ENCODE data around the gene MAMLD1.

DNA sequence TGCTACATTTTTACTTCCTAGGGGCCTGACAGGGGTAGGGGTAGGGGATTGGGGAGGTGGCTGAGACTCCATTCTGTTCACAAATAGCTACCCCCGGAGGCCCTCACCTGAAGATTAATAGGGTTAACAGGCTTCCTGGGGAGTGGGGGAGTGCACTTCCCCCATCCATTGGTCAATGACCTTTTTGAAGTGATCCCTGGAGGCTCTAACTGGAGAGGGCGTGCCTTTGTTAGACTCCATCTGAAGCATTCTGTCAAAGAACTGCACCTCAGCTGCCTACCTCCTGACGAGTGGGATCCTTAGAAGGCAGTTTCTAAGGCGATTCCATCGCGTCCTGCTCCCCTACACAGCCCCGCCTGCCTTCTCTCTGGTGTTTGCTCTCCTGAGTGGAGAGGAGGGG lies 195.3 kb downstream of the MAMLD1 start:
- TF ChIP-seq, protein P1, sequence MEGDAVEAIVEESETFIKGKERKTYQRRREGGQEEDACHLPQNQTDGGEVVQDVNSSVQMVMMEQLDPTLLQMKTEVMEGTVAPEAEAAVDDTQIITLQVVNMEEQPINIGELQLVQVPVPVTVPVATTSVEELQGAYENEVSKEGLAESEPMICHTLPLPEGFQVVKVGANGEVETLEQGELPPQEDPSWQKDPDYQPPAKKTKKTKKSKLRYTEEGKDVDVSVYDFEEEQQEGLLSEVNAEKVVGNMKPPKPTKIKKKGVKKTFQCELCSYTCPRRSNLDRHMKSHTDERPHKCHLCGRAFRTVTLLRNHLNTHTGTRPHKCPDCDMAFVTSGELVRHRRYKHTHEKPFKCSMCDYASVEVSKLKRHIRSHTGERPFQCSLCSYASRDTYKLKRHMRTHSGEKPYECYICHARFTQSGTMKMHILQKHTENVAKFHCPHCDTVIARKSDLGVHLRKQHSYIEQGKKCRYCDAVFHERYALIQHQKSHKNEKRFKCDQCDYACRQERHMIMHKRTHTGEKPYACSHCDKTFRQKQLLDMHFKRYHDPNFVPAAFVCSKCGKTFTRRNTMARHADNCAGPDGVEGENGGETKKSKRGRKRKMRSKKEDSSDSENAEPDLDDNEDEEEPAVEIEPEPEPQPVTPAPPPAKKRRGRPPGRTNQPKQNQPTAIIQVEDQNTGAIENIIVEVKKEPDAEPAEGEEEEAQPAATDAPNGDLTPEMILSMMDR (conservative IDR thresholded peaks at IDR 0.05) = no peak
- TF ChIP-seq ZFX (IDR thresholded peaks at IDR 0.05) = no peak
